HG02852 (cell line): Measurements from ENCODE around the gene POC5.
"Not testable (repeated sequence)": the region's sequence is repeated elsewhere in the genome, so short reads cannot be mapped to it uniquely, and the experiment has no call there.

Experiments
- ATAC-seq: cut with Tn5 transposase; IDR thresholded peaks from one replicate; pipeline ENCODE4 v1.9.1; 2021; ENCODE audit warnings: mild to moderate bottlenecking, moderate library complexity; ENCODE audit not compliant: unreplicated experiment

POC5 gene

DNA sequence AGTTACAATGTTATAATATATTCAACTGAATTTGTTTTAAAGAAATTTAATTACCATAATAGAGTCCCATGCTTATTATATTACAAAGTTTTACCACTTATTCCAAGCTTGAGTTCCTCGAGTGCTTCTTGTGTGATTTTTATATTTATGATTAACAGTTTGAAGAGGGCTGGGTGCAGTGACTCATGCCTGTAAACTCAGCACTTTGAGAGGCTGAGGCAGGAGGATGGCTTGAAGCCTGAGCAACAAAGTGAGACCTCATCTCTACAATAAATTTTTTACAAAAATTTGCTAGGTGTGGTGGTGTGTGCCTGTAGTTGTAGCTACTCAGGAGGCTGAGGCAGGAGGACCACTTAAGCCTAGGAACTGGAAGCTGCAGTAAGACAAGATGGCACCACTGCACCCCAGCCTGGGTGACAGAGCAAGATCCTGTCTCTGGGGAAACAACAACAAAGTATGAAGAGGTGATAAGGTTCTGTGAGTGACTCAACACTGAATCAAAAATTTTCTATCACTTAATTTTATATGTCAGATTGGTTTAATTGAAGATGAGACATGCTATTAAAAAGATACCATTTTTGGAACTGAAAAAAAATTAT lies 9.2 kb downstream of the POC5 start:
- ATAC-seq, result no peak

DNA sequence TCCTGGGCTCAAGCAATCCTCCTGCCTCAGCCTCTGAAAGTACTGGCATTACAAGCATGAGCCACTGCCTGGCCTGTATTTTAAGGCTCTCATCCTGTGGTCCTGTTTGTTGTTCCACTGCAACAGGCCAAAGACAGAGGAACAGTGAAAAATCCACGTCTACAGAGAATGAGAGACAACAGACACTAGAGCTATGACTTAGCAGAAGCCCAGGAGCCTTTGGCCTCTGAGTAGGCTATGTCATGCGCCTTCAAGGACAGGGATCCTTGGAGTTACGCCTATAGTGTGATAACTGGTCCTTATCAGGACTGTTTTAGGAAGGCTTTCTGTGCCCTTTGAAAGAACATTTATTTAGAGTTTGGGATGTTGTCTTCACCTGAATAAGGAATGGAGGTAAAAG lies 10.5 kb downstream of the POC5 start:
- ATAC-seq, result no peak

DNA sequence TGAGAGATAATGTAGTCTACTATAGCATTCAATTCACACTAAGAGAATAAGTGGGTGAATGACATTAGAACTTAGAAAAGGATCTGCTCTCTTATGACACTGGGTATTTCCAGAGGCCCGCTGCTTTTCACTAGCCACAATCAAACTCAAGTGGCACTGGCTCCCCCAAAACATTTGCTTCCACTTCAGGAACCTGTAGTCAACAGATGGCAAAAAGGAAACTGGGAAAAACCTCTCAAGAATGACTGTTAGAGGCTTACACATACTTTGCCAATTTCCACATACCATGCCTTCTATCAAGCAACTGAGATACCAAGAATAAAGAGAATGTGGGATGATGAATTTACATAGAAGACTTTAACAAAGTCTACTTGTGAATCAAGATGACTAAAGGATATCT lies 11.2 kb downstream of the POC5 start:
- no peak for ATAC-seq

DNA sequence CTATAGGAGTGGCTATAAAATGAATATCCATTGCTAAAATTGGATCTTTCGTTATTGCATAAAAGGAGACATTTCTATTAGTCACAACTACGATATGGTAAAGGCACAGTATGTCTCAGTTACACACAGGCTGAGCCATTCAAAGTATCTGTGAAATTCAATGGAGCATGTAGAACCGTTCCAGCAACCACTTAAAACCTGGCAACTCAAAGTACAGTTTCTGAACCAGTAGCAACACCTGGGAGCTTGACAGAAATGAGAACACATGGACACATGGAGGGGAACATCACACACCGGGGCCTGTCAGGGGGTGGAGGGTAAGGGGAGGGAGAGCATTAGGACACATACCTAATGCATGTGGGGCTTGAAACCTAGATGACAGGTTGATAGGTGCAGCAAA lies 15.4 kb downstream of the POC5 start:
- no peak for ATAC-seq

DNA sequence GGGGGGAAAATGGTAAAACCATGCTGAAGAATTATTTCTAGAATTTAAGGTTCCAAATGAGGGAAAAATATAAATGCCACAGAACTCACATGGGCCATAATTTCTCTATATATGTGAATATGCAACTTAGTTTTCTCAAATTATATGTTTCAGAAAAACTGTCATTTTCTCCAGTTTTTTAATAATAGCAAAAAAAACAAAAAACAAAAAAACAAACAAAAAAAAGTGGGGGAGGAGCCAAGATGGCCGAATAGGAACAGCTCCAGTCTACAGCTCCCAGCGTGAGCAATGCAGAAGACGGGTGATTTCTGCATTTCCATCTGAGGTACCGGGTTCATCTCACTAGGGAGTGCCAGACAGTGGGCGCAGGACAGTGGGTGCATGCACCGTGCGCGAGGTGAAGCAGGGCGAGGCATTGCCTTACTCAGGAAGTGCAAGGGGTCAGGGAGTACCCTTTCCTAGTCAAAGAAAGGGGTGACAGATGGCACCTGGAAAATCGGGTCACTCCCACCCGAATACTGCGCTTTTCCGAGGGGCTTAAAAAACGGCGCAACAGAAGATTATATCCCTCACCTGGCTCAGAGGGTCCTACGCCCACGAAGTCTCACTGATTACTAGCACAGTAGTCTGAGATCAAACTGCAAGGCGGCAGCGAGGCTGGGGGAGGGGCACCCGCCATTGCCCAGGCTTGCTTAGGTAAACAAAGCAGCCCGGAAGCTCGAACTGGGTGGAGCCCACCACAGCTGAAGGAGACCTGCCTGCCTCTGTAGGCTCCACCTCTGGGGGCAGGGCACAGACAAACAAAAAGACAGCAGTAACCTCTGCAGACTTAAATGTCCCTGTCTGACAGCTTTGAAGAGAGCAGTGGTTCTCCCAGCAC lies 21.5 kb downstream of the POC5 start:
- not testable (repeated sequence) for ATAC-seq

DNA sequence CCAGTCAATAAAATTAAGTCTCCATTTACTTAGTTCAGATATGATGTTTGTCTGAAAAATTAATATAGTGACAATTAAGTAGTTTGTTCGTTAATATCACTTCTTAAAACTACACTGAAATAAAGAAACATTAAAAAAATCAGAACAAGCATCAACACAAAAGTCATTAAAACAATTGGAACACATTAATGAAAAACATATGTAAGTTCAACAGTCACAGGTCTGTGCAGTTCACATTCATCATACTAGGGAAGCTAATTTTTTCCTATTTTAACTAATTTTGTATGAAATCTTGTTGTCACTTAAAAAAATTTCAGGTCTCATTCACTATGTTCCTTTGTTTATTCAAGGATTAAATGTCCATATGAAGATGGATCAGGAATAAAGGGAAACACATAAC lies 22.5 kb downstream of the POC5 start:
- no peak for ATAC-seq

DNA sequence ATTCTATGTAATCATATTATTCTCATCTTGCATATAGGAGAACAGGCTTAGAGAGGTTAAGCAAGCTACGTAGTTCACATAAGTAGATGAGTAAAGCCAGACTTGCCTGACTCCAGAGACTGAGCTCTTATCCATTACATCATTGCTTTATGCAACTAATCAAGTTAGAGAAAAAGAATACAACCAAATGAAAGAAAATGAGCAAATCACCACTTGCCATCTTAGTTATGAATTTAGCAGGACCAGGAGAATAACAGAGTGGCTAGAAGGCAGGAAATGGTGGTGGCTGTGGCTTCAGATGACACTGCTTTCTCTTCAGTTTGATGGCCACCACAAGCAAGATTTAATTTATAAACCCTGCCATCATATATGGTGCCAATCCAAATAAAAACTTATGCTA lies 26.6 kb downstream of the POC5 start:
- no peak for ATAC-seq

DNA sequence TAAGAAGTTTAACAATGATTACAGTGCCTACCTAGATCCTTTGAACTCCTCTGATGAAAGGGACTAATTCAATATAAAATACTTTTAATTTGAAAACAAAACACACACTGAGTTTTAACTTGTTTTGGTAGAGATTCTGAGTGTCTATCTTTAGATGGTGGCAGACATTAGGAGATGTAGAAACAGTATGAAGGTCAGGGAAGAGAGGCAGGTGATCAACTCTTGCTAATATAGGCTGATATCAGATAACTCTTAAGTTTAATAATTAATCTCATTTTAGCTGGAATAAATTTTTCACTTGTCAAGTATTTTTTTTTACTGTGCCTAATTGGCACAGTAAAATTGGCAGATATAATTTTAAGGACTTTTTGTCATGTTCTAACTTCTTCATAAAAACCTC lies 30.8 kb downstream of the POC5 start:
- no peak for ATAC-seq

DNA sequence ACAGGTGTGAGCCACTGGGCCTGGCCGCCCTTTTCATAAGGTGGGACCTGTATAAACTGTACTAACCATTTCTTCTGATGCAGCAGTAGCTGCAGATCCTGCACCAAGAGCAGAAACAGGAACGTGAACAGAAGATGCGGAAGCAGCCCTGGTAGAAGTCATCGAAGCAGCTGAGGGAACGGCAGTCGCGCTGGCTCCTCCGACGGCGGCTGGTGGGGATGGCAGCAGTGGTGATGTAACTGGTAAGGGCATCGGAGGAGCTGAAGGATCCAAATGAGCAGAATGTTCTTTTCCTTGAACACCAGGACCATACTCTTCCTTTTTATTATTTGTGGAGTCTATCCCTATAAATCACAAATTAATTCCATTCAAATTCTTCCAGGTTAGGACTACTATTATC lies 32.1 kb downstream of the POC5 start:
- ATAC-seq, result no peak

DNA sequence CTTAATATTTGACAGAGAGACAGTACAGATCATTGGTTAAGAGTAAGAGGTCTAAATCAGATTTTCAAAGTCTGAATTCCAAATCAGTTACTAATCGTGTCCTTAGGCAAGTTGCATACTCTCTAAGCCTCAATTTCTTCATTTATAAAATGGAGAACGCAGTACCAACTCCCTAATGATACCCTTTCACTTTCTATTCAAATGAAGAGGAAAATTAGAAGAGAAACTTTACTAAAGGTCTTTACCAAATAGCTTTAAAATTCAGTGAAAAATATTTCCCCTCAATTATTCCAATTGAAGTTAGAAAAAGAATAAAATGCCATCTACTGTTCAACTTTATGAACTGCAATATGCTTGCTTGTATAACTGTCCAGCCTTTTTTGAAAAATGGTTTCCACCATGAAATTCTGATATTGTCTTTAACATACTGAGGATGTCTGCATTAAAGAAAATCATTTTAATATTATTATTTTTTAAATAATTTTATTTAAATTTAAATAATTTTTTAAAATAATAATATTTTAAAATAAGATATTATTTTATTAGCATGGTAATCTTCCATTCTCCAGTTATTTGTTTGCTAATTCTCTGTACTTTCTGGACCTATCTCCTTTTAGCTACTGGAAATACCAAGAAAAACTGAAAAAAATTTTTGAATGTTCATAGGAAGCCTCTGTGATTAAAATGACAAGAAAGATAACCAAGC lies 36.0 kb downstream of the POC5 start:
- ATAC-seq, result no peak

DNA sequence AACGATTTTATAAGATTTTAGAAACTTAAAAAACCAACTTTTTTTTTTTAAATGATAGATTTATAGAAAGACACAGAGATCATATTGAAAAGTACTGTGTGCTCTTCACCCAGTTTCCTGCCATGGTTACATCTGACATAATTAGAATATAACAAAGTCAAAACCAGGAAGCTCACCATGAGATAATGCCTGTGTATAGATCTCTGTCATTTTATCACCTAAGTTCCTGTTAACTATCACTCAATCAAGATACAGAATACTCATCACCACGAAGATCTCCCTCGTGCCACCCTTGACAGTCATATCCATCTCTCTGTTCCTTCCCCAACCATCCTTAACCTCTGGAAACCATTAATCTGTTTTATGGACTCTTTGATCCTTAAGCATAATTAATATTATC lies 39.1 kb downstream of the POC5 start:
- ATAC-seq, result no peak

DNA sequence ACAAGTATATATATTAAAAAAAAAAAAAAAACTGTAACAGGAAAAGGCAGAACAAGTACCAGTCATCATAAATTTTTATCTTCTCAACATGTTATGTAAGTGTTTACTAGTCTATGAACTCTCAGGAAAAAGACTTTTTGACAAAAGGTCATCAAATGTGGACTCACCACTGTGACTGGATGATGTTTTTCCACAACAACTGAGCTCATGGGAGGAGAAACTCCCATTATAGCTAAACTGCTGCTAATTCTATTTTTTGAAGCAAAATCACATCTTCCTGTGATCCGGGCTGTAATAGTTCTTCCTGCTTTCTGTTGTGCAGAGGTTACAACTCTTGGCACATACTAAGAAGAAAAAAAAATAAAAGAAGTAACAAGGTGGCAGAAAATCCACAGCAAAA lies 39.6 kb downstream of the POC5 start:
- no peak for ATAC-seq

DNA sequence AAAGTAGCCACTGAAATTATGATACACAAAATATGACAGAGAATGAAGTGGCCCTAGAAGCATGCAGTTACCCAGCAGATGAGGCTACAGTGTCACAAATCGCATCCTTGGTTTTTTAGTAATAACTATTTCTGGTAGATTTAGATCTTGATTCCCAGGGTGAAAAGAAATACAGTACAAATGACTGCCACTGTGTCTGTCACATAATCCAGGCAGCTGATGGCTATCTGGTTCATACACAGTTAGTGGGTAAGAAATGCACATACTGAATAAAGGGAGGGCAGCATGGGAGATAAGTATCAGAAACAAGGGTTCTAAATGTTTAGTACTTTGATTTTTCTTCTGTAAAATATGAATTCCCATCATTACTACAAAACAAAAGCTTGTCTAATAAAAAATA lies 41.5 kb downstream of the POC5 start:
- no peak for ATAC-seq

DNA sequence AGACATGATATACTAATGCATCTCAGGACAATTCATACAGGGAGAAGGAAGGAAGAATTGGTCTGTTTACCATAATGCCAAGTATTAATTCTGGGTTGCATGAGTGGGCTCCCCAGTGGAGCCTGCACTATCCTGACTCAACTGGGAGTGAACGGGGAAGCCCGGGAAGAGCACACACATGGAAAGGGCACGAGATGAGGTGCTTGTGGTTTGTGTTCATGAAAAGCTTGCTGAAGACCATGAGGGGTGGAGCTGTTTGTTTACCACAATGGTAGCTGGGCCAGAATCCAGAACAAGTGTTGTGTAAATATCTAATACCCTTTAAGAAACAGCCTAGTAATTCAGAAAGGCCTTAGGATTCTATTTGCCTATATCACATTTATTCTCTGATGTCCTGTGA lies 44.6 kb downstream of the POC5 start:
- no peak for ATAC-seq

DNA sequence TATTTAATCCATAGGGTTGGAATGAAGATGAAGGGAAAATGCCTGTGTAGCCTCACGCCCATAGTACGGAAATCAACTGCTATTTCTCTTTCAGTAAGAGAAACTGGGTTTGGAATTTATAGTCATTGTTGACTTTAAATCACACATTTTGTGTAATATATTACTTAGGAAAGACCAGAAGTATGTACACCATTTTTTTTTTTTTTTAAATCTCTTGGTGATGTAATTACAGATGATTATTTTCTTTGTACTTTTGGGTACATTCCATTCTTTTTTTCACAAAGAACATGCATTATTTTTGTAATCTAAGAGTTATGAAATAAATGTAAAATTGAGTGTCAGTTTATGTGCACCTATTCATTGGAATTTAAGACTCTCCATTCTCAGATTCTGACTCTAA lies 45.7 kb downstream of the POC5 start:
- no peak for ATAC-seq

DNA sequence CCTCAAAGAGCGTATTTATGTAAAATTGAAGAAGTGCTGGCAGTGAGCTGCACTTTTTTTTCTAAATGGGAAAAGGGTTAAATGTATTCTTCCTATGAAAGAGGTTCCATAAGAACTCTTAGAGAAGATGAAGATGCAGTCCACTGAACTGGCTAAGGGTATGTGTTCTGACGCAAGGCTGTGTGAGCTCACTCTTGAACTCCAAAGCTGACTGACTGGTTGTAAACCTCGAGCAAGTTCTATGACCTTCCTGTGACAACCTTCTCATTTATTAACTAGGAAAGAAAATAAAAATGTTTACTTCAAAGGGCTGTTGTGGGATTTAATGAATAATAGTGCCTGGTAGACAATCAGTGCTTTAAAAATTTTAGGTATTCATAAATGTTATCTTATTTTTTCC lies 46.7 kb downstream of the POC5 start:
- ATAC-seq, result no peak

DNA sequence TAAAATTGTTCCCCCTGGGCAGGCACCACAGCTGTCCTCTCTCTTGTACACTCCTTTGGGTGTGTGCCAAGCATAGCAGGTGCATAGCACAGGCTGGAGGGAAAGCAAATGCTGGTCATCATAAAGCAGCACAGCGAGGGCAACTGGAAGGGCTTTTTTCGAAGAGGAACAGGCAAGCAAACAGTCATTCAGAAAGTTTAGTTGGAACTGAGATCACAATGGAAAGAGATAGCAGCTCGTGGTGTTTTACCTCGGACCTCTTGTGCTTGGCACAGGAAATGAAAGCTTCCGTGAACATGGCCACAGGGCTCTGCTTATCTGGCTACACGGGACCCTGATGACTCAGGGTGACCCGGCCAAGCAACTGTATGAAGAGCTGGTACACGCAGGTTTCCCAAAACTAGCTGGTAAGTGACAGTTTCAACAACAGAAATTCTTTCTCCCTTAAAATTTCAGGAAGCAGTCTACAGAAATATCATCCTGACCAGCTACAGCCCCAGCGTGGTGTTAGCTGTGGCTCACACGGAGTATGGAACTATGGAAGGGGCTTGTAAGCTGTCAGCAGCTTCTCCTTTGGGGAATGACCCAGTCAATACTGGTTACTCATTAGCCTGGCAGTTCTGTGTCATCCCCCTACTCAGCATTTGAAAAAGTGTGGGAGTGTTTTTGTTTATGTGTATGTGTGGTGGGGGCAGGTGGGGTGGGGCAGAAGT lies 48.1 kb downstream of the POC5 start:
- ATAC-seq, result peak; percentile 94

DNA sequence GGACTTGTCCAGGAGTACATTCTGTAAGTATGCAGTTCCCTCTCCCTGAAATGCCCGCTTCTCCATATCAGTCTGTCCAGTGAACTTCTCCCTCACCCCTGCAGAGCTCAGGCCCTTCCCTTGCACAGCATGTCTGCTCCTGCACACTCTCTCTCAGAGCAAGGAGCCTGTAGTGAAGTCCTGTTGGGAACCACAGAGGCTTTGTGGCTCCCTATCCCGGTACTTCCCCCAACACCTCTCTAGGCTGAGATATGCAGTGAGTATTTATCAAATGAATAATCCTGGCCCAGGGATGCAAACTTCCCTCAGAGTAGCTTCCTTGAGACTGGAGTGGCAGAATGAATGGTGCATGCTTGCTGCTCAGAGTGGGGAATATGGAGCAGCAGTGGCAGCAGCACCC lies 48.8 kb downstream of the POC5 start:
- ATAC-seq, result no peak

DNA sequence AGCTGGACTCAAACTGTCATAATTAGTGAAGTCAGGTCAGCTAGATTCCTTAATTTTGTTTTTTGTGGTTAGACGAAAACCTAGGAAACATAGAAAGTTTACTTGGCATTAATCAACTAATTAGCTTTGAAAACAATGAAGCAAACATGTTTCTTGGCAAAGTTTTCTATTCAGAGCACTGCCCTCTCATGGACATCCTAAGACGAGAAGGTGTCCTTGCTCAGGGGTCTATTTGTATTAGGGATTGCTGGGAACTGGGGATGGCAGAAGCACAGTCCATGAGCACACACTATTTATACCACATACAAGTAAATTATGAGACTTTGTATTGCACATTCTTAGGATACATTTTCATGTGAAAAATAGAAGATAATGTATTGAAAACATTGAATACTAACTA lies 49.7 kb downstream of the POC5 start:
- no peak for ATAC-seq

DNA sequence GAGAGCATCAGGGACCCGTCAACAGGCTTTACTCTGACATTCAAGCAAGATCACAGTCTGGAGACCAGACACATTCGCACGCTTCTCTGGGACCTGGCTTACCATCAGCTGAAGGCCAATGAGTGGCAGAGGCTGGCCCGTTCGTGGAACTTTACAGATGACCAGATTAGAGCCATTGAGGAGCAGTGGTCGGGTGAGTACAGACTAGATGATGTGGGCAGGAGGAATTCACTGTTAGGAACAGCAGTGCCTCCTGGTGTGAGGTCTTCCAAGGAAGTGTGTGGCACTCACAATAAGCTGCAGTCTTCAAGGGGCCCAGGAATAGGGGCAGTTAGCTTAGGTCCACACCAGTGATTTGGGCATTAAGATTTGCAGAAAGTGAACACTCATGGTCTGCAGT lies 50.4 kb downstream of the POC5 start:
- ATAC-seq, result no peak

DNA sequence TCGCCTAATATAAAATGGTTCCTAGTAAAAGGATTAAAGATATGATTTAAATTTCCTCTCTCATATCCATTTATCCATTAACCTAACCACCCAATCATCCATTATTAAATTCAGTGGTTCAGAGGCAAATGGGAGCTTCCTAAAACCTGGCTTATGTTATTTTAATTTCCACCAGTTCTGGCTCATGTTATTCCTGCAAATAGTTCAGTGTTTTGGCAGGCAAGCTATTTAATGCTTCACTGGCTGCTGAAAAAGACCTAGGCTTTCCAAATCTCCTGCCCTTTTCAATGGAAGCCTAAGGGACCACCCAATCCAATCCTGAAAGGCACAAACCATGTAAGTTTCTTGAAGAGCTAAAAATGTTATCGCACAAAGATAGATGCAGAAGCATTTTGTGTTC lies 52.3 kb downstream of the POC5 start:
- no peak for ATAC-seq
